ENCODE measurements around the gene ALG12.
A peak's percentile ranks its signal among the peaks of the same experiment; 100 is the strongest.

The ALG12 gene

GRCh38 chr22:49936018-49936972, 18.1 kb upstream of the ALG12 start:
- peak; percentile 62 for DNase-seq (ENCODE audit: extremely low read depth, low read depth)
- TF ChIP-seq, protein P1, sequence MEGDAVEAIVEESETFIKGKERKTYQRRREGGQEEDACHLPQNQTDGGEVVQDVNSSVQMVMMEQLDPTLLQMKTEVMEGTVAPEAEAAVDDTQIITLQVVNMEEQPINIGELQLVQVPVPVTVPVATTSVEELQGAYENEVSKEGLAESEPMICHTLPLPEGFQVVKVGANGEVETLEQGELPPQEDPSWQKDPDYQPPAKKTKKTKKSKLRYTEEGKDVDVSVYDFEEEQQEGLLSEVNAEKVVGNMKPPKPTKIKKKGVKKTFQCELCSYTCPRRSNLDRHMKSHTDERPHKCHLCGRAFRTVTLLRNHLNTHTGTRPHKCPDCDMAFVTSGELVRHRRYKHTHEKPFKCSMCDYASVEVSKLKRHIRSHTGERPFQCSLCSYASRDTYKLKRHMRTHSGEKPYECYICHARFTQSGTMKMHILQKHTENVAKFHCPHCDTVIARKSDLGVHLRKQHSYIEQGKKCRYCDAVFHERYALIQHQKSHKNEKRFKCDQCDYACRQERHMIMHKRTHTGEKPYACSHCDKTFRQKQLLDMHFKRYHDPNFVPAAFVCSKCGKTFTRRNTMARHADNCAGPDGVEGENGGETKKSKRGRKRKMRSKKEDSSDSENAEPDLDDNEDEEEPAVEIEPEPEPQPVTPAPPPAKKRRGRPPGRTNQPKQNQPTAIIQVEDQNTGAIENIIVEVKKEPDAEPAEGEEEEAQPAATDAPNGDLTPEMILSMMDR (IDR thresholded peaks at IDR 0.05; ENCODE audit: low read depth, low read length) = no peak

GRCh38 chr22:49935561-49935960, 17.3 kb upstream of the ALG12 start:
- DNase-seq (ENCODE audit: extremely low read depth, low read depth) = no peak
- TF ChIP-seq, protein P1 (IDR thresholded peaks at IDR 0.05; ENCODE audit: low read depth, low read length) = no peak

DNA sequence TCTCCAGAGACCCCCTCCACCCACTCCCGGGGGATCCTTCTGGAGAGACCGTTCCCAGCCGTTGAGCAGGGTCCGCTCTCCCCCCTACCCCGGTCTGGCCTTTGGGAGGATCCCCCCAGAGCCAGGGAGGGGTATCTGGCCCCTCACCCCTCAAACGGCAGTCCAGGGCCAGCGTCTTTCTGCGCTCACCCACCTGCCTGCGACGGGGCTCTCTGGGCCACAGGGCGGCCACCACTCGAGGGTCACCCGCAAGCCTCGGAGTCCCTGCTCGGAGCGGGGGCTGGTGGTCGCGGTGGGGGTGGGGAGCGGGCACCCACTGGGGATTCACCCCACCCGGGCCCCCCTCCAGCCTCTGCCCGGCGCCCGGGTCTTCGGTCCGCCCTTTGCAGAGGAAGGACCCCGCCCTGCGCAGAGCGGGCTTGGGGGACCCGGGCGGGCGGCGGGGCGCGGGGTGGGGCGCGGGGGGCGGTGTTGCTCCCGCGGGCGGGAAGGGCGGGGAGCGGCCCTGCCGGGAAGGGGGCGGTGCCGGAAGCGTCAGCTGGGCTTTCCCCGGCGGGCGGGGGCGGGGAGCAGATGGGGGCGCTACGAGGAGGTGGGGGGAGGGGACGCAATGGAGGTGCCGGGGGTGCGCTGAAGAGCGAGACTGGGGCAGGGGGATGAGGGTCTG, 16.8 kb upstream of the ALG12 start:
- DNase-seq (ENCODE audit: extremely low read depth, low read depth) = peak; percentile 39
- TF ChIP-seq, protein P1 (IDR thresholded peaks at IDR 0.05; ENCODE audit: low read depth, low read length) = no peak

DNA sequence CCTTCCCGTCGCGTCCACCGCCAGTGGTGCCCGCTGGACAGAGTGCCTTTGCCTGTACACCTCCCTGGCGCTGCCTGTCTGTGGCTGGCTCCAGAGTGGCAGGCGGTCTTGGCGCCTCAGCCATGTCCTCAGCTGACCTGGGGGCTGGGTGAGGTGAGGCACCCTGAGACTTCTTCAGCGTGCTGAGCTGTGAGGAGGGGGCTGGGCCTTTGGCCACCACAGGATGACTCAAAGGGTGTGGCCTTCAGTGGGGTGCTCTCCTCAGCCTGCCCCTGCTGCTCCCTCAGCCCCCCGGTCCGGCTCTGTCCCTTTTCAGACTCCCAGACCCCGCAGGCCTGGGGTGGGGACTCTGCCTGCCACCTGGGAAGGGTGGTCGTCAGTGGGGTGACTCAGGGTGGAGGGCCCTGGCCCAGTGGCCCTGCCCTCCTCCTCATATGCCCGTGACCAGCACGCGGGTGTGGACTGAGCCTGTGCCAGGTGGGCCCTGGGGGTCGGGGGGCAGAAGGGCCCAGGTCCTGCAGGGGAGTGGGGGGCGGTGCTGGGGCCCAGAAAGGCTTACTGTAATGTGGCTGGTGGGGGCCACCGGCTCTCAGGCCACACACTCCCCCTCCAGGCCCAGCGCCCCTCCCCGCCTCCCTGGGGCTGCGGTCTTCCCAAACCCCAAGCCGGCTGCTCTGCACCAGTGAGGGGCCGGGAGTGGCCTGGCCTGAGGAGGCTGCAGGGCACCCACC, 16.1 kb upstream of the ALG12 start:
- DNase-seq (ENCODE audit: extremely low read depth, low read depth) = no peak

DNA sequence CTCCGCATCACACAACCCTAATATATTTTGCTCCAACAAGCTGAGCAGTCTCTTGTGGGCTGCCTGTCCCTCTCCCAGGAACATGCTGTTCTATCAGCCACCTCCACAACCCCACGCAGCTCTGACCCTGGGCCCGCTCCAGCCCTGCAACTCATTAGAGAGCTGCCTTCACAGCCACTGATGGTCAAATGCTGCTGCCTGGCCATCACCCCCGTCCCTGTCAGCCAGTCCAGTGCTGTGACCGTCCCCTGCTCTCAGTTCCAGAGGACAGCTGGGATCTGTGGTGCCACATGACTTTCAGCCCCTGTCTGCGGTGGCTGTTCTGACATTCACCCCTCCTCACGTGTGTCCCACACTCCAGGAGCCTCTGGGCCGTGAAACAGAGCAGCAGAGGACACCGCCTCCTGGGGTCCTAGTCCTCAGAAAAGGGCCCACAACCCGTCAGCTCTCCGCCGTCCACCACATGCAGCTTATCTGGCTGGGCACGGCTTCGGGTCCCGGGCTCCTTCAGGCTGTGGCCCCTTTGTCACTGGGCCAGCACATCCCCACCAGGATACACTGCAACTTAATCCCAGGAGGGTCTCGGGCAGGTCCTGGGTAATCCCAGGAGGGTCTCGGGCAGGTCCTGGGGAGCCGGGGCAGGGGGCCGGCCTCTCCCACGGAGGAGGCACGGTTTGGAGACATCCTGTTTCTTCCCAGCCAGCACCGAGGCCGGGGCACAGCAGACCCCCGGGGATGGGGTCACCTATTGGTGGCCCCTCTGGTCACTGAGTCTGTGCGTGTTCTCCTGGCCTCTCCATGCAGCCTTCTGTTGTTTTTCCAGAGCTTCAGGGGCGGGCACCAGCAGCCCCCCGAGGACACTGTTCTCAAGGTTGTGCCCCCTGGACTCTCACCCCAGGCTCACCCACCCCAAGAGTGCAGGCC, 15.3 kb upstream of the ALG12 start:
- DNase-seq (ENCODE audit: extremely low read depth, low read depth) = no peak

More for the DNA sequence above, 16.1 kb upstream of the ALG12 start:
- TF ChIP-seq, protein P1 (IDR thresholded peaks at IDR 0.05; ENCODE audit: low read depth, low read length) = no peak

More for the DNA sequence above, 15.3 kb upstream of the ALG12 start:
- TF ChIP-seq, protein P1 (IDR thresholded peaks at IDR 0.05; ENCODE audit: low read depth, low read length) = no peak

Measured in AG09319 (cell line).